Measurements from ENCODE around the gene MS4A18. TPM values are rescaled to one million over a fixed set of nuclear protein-coding genes. Genes with fewer than 3 reads are reported as not detected.
A peak's percentile ranks its signal among the peaks of the same experiment; 100 is the strongest.

MS4A18 gene
- total and polyA plus RNA-seq, 2 donors (not counting 3 experiments of a cell fraction or from before 2014, with no cell fraction given) = not detected

DNA sequence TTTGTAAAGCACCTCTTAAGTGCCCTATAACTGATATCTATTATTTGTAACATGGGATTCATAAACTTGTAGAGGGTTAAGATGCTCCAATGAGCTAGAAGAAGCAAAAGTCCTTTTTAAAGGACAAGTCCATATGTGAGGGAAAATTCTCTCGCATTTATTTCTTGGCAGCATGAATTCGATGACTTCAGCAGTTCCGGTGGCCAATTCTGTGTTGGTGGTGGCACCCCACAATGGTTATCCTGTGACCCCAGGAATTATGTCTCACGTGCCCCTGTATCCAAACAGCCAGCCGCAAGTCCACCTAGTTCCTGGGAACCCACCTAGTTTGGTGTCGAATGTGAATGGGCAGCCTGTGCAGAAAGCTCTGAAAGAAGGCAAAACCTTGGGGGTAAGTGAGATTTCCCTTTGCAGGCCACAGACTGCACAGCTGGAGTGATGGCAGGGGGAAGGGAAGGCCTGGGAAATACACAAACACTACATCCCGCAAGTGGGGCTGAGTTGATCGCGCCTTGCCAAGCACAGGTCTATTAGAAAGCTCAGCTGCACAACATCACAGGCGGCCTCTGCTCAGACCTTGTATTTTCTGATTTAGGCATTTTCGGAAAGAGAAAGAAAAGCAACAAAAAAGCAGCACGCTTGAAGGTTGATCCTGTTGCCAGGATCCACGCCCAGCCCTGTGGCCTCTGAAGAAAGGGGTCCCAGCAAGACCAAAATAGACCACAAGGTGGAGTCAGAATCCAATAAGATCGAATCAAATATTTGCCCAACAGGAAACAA lies 23.6 kb upstream of the MS4A18 start:
- no peaks in the 10 kb centered on the region for H3K36me3 ChIP-seq (ENCODE audit: control insufficient read depth in 2 of 2, extremely low read depth in 1 of 2, insufficient read depth in 2 of 2, low read length in 2 of 2)
- dilution Hi-C loops (cut with MboI; ENCODE audit: extremely low pct_ligation_motif_present, low sequenced_read_pairs) (no loop called here), intact Hi-C loops (cut with micrococcal nuclease) (loop anchor here (2.0 kb wide), 1 partner anchor 62 kb away; no protein-coding TSS in a partner anchor)
- TF ChIP-seq POLR2A (IDR thresholded peaks at IDR 0.05; ENCODE audit: low read depth, low read length) = no peak
- TF ChIP-seq, protein P1, sequence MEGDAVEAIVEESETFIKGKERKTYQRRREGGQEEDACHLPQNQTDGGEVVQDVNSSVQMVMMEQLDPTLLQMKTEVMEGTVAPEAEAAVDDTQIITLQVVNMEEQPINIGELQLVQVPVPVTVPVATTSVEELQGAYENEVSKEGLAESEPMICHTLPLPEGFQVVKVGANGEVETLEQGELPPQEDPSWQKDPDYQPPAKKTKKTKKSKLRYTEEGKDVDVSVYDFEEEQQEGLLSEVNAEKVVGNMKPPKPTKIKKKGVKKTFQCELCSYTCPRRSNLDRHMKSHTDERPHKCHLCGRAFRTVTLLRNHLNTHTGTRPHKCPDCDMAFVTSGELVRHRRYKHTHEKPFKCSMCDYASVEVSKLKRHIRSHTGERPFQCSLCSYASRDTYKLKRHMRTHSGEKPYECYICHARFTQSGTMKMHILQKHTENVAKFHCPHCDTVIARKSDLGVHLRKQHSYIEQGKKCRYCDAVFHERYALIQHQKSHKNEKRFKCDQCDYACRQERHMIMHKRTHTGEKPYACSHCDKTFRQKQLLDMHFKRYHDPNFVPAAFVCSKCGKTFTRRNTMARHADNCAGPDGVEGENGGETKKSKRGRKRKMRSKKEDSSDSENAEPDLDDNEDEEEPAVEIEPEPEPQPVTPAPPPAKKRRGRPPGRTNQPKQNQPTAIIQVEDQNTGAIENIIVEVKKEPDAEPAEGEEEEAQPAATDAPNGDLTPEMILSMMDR (IDR thresholded peaks at IDR 0.05; ENCODE audit: extremely low read depth in 1 of 2, insufficient read depth in 1 of 2, low read depth in 1 of 2, low read length in 2 of 2) = peak; percentile 46 to 49
- CTCF ChIA-PET = interaction anchor here (1.2 to 2.4 kb wide), 4 partner anchors 56 to 337 kb away, joined by 3 to 11 read pairs (median 6); partner anchors contain the start of gene MS4A15
- H3K4me1 ChIP-seq (ENCODE audit: control insufficient read depth, extremely low read depth, insufficient read depth, low read length) = no peaks in the 10 kb centered on the region
- BruUV-seq (replicated peaks) = no TSS peak
- H3K4me2 ChIP-seq (ENCODE audit: insufficient read depth, low read length) = no peak overlapping the region
- no peaks in the 10 kb centered on the region for H3K9me3 ChIP-seq (replicated peaks; ENCODE audit: control insufficient read depth, insufficient read depth, low read length)
- H2AFZ ChIP-seq (ENCODE audit: low read depth, low read length) = no peak overlapping the region
- POLR2A ChIA-PET = no interaction called here
- H3K9me1 ChIP-seq (replicated peaks; ENCODE audit: control insufficient read depth, extremely low read depth, insufficient read depth, low read length) = no peaks in the 10 kb centered on the region
- H3K79me2 ChIP-seq (ENCODE audit: control insufficient read depth, insufficient read depth, low read length) = no peaks in the 10 kb centered on the region
- peaks cover 0 to 1% of the 10 kb centered on the region in 2 experiments for H3K27me3 ChIP-seq (ENCODE audit: control insufficient read depth in 2 of 2, insufficient read depth in 2 of 2, low read length in 2 of 2)
- no peaks in the 10 kb centered on the region for H4K20me1 ChIP-seq (replicated peaks; ENCODE audit: control insufficient read depth, extremely low read depth, insufficient read depth, low read length)
- no peak overlapping the region for H3K4me3 ChIP-seq (replicated peaks in 1 of 3; ENCODE audit: insufficient read depth in 1 of 3, low read depth in 1 of 3, low read length in 3 of 3)
- peak; percentile 24 for DNase-seq (ENCODE audit: low read depth, low spot score)
- no peak overlapping the region for H3K9ac ChIP-seq (replicated peaks; ENCODE audit: extremely low read depth, insufficient read depth, low read length)
- peak; percentile 33 for FAIRE-seq
- H3K27ac ChIP-seq (ENCODE audit: insufficient read depth, low read depth, low read length) = no peak overlapping the region

DNA sequence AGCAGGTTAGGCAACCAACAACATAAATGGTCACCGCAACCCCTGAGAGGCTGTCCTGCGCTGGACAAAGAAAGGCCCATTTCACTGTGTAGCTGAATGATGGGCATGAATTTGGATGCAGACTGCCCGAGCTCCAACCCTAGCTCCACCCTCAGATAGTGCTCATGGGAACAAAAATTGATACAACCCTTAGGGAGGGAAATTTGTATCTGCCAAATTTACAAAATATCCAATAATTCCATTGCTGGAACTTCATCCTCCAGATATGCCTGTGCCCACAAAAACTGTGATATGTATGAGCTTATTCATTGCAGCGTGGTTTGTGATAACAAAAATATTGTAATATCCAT lies 23.1 kb upstream of the MS4A18 start:
- no peaks in the 10 kb centered on the region for H3K79me2 ChIP-seq (ENCODE audit: control insufficient read depth, insufficient read depth, low read length)
- no peaks in the 10 kb centered on the region for H3K9me3 ChIP-seq (replicated peaks; ENCODE audit: control insufficient read depth, insufficient read depth, low read length)
- ChIA-PET POLR2A (no interaction called here), CTCF (interaction anchor here (1.0 to 2.4 kb wide), 5 partner anchors 13 to 338 kb away, joined by 3 to 11 read pairs (median 4); partner anchors contain the start of gene MS4A15)
- no peak overlapping the region for H3K9ac ChIP-seq (replicated peaks; ENCODE audit: extremely low read depth, insufficient read depth, low read length)
- no TSS peak for BruUV-seq (replicated peaks)
- DNase-seq (ENCODE audit: low read depth, low spot score) = no peak
- H3K4me3 ChIP-seq (replicated peaks in 1 of 3; ENCODE audit: insufficient read depth in 1 of 3, low read depth in 1 of 3, low read length in 3 of 3) = no peak overlapping the region
- intact Hi-C loops (cut with micrococcal nuclease) = loop anchor here (2.0 kb wide), 1 partner anchor 61 kb away; no protein-coding TSS in a partner anchor
- dilution Hi-C loops (cut with MboI; ENCODE audit: extremely low pct_ligation_motif_present, low sequenced_read_pairs) = no loop called here
- H3K36me3 ChIP-seq (ENCODE audit: control insufficient read depth in 2 of 2, extremely low read depth in 1 of 2, insufficient read depth in 2 of 2, low read length in 2 of 2) = no peaks in the 10 kb centered on the region
- FAIRE-seq = no peak
- no peak overlapping the region for H3K4me2 ChIP-seq (ENCODE audit: insufficient read depth, low read length)
- H3K4me1 ChIP-seq (ENCODE audit: control insufficient read depth, extremely low read depth, insufficient read depth, low read length) = no peaks in the 10 kb centered on the region
- peaks cover 0 to 1% of the 10 kb centered on the region in 2 experiments for H3K27me3 ChIP-seq (ENCODE audit: control insufficient read depth in 2 of 2, insufficient read depth in 2 of 2, low read length in 2 of 2)
- no peak overlapping the region for H2AFZ ChIP-seq (ENCODE audit: low read depth, low read length)
- no peaks in the 10 kb centered on the region for H3K9me1 ChIP-seq (replicated peaks; ENCODE audit: control insufficient read depth, extremely low read depth, insufficient read depth, low read length)
- no peaks in the 10 kb centered on the region for H4K20me1 ChIP-seq (replicated peaks; ENCODE audit: control insufficient read depth, extremely low read depth, insufficient read depth, low read length)
- no peak overlapping the region for H3K27ac ChIP-seq (ENCODE audit: insufficient read depth, low read depth, low read length)
- TF ChIP-seq FOS (IDR thresholded peaks at IDR 0.05; ENCODE audit: borderline replicate concordance, insufficient read depth, low read length) = no peak
- TF ChIP-seq GATA2 (IDR thresholded peaks at IDR 0.05; ENCODE audit: insufficient read depth, insufficient read length, low read depth, low read length) = no peak
- no peak for TF ChIP-seq MYC (IDR thresholded peaks at IDR 0.05; ENCODE audit: low read depth, low read length)
- no peak for TF ChIP-seq EZH2 (IDR thresholded peaks at IDR 0.05; ENCODE audit: borderline replicate concordance, low read depth, low read length, severe bottlenecking)
- TF ChIP-seq, protein P1 (IDR thresholded peaks at IDR 0.05; ENCODE audit: extremely low read depth in 1 of 2, insufficient read depth in 1 of 2, low read depth in 1 of 2, low read length in 2 of 2) = no peak
- TF ChIP-seq JUN (IDR thresholded peaks at IDR 0.05; ENCODE audit: borderline replicate concordance, insufficient read depth, insufficient read length, low read depth) = no peak
- no peak for TF ChIP-seq POLR2A (IDR thresholded peaks at IDR 0.05; ENCODE audit: low read depth, low read length)
- TF ChIP-seq, protein P2, sequence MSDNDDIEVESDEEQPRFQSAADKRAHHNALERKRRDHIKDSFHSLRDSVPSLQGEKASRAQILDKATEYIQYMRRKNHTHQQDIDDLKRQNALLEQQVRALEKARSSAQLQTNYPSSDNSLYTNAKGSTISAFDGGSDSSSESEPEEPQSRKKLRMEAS (IDR thresholded peaks at IDR 0.05; ENCODE audit: insufficient read depth, insufficient read length) = no peak
- TF ChIP-seq POLR2AphosphoS5 (IDR thresholded peaks at IDR 0.05; ENCODE audit: insufficient read depth, low read depth, low read length) = no peak

All from endothelial cell of umbilical vein (primary cell).